HG03139 (cell line): ENCODE measurements around the gene MERTK.
"Not testable (repeated sequence)": the region's sequence is repeated elsewhere in the genome, so short reads cannot be mapped to it uniquely, and the experiment has no call there.

ENCODE experiments used
- ATAC-seq: cut with Tn5 transposase; IDR thresholded peaks from one replicate; pipeline ENCODE4 v1.9.1; 2021; ENCODE audit not compliant: unreplicated experiment

The MERTK gene

GRCh38 chr2:111909997-111910396, 11.6 kb downstream of the MERTK start:
- ATAC-seq, result not testable (repeated sequence)

- ATAC-seq, result no peak
These were observed 12.3 kb downstream of the MERTK start for GRCh38 chr2:111910609-111911277.

GRCh38 chr2:111911295-111911977, 13.0 kb downstream of the MERTK start:
- not testable (repeated sequence) for ATAC-seq

- no peak for ATAC-seq
These were observed 14.1 kb downstream of the MERTK start for GRCh38 chr2:111912547-111912946.

GRCh38 chr2:111917106-111917505, 18.7 kb downstream of the MERTK start:
- no peak for ATAC-seq

- ATAC-seq, result no peak
These were observed 20.0 kb downstream of the MERTK start for GRCh38 chr2:111918383-111918806.

GRCh38 chr2:111919365-111919764, 21.0 kb downstream of the MERTK start:
- no peak for ATAC-seq

- no peak for ATAC-seq
These were observed 21.6 kb downstream of the MERTK start for GRCh38 chr2:111919794-111920608.

- ATAC-seq, result no peak
These were observed 24.9 kb downstream of the MERTK start for GRCh38 chr2:111923276-111923804.

GRCh38 chr2:111924617-111925107, 26.3 kb downstream of the MERTK start:
- ATAC-seq, result no peak

GRCh38 chr2:111927723-111928122, 29.3 kb downstream of the MERTK start:
- ATAC-seq, result no peak

- ATAC-seq, result no peak
These were observed 32.0 kb downstream of the MERTK start for GRCh38 chr2:111930409-111930808.

- ATAC-seq, result no peak
These were observed 32.5 kb downstream of the MERTK start for GRCh38 chr2:111930875-111931274.

GRCh38 chr2:111932841-111933291, 34.5 kb downstream of the MERTK start:
- ATAC-seq, result no peak

- ATAC-seq, result not testable (repeated sequence)
These were observed 35.5 kb downstream of the MERTK start for GRCh38 chr2:111933900-111934299.

GRCh38 chr2:111936881-111937280, 38.5 kb downstream of the MERTK start:
- no peak for ATAC-seq

GRCh38 chr2:111938392-111938791, 40.0 kb downstream of the MERTK start:
- ATAC-seq, result no peak

GRCh38 chr2:111940333-111941196, 42.2 kb downstream of the MERTK start:
- ATAC-seq, result no peak

- ATAC-seq, result no peak
These were observed 43.1 kb downstream of the MERTK start for GRCh38 chr2:111941531-111941930.

- ATAC-seq, result no peak
These were observed 46.3 kb downstream of the MERTK start for GRCh38 chr2:111944531-111945210.
